Measurements from ENCODE around the gene ACTN2. TPM values are rescaled to one million over a fixed set of nuclear protein-coding genes. Genes with fewer than 3 reads are reported as not detected.

ACTN2 gene
- polyA plus RNA-seq, 3 donors: 0.07 TPM; not detected in 2

DNA sequence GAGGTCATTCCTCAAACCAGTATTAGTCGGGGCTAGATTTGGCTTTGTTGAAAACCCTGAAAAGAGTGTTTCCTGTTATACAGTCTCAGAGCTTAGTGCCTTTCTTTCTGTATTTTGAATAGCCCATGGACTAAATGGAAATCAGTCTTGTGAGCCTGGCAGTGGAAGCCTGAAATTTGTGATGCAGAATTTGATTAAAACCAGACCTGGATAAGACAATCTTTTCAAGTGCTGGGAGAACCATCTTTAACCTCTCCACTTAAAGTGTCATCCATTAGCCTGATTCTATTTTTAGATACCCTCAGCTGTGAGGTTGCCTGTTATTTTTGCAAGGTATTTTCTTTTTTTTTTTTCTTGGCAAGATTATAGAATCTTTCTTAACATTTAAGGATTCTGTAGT, 19.5 kb downstream of the ACTN2 start:
- Histone ChIP-seq H3K4me2 (replicated peaks; ENCODE audit: extremely low read depth, low read length, poor library complexity, severe bottlenecking) (no peak overlapping the region), H2AFZ (ENCODE audit: insufficient read depth, low read depth, low read length, poor library complexity, severe bottlenecking) (no peak overlapping the region), H3K27me3 (ENCODE audit: control insufficient read depth in 2 of 2, insufficient read depth in 2 of 2, low read length in 2 of 2) (peaks cover 3 to 4% of the 10 kb centered on the region in 2 donors), H3K9ac (ENCODE audit: insufficient read depth, low read length, poor library complexity, severe bottlenecking) (no peak overlapping the region), H3K79me2 (ENCODE audit: insufficient read depth, low read length) (no peaks in the 10 kb centered on the region), H3K4me3 (replicated peaks in 1 of 3; ENCODE audit: low read depth in 2 of 3, low read length in 3 of 3) (no peak overlapping the region), H3K4me1 (ENCODE audit: control insufficient read depth in 1 of 2, insufficient read depth in 2 of 2, low read length in 2 of 2) (no peaks in the 10 kb centered on the region), H3K36me3 (replicated peaks in 1 of 2; ENCODE audit: control insufficient read depth in 1 of 2, insufficient read depth in 2 of 2, low read length in 2 of 2) (no peaks in the 10 kb centered on the region), H4K20me1 (ENCODE audit: insufficient read depth, low read length) (no peaks in the 10 kb centered on the region), H3K9me3 (replicated peaks in 1 of 2; ENCODE audit: control insufficient read depth in 1 of 2, insufficient read depth in 1 of 2, low read length in 2 of 2) (no peaks in the 10 kb centered on the region), H3K27ac (ENCODE audit: low read depth in 1 of 2, low read length in 2 of 2) (no peak overlapping the region)
- no peak for DNase-seq
- intact Hi-C loops (cut with micrococcal nuclease): no loop called here
- TF ChIP-seq, protein P1, sequence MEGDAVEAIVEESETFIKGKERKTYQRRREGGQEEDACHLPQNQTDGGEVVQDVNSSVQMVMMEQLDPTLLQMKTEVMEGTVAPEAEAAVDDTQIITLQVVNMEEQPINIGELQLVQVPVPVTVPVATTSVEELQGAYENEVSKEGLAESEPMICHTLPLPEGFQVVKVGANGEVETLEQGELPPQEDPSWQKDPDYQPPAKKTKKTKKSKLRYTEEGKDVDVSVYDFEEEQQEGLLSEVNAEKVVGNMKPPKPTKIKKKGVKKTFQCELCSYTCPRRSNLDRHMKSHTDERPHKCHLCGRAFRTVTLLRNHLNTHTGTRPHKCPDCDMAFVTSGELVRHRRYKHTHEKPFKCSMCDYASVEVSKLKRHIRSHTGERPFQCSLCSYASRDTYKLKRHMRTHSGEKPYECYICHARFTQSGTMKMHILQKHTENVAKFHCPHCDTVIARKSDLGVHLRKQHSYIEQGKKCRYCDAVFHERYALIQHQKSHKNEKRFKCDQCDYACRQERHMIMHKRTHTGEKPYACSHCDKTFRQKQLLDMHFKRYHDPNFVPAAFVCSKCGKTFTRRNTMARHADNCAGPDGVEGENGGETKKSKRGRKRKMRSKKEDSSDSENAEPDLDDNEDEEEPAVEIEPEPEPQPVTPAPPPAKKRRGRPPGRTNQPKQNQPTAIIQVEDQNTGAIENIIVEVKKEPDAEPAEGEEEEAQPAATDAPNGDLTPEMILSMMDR (IDR thresholded peaks at IDR 0.05): no peak
- H3K27ac Mint-ChIP-seq: no peak overlapping the region
- no peak overlapping the region for H3K4me3 Mint-ChIP-seq
- no peaks in the 10 kb centered on the region for H3K9me3 Mint-ChIP-seq
- 60% methylated on average over 1 of the region's 1 CpG for WGBS (ENCODE audit: insufficient coverage)
- H3K27me3 Mint-ChIP-seq (ENCODE audit: low read depth in 3 of 3): peaks cover 4 to 9% (median 6%) of the 10 kb centered on the region in 3 donors
- H3K36me3 Mint-ChIP-seq: no peaks in the 10 kb centered on the region
- no peaks in the 10 kb centered on the region for H3K4me1 Mint-ChIP-seq

DNA sequence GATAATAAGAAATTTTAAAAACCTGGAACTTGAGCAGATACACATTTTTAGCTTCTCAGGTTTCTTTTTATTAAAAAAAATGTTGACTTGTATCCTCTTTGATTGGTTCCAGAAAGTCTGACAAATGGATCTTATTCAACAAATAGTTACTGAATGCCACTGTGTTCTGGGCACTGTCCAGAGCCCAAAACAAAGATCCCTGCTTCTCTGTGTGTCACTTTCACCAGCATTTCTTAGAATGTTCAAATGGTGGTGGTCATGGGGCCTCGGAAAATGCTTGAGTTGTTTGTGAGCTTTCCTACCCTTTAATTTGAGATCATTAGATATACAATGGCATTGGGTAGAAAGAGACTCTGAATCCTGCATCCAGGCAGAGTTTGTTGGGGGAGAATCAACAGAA, 19.9 kb downstream of the ACTN2 start:
- H2AFZ ChIP-seq (ENCODE audit: insufficient read depth, low read depth, low read length, poor library complexity, severe bottlenecking): no peak overlapping the region
- no peak overlapping the region for H3K4me3 ChIP-seq (replicated peaks in 1 of 3; ENCODE audit: low read depth in 2 of 3, low read length in 3 of 3)
- H3K27me3 ChIP-seq (ENCODE audit: control insufficient read depth in 2 of 2, insufficient read depth in 2 of 2, low read length in 2 of 2): peaks cover 3 to 4% of the 10 kb centered on the region in 2 donors
- H4K20me1 ChIP-seq (ENCODE audit: insufficient read depth, low read length): no peaks in the 10 kb centered on the region
- intact Hi-C loops (cut with micrococcal nuclease): no loop called here
- H3K27ac ChIP-seq (ENCODE audit: low read depth in 1 of 2, low read length in 2 of 2): no peak overlapping the region
- Mint-ChIP-seq H3K27ac (no peak overlapping the region), H3K27me3 (ENCODE audit: low read depth in 3 of 3) (peaks cover 4 to 8% (median 6%) of the 10 kb centered on the region in 3 donors), H3K36me3 (no peaks in the 10 kb centered on the region), H3K4me3 (no peak overlapping the region), H3K9me3 (no peaks in the 10 kb centered on the region), H3K4me1 (no peaks in the 10 kb centered on the region)
- no peaks in the 10 kb centered on the region for H3K79me2 ChIP-seq (ENCODE audit: insufficient read depth, low read length)
- no peaks in the 10 kb centered on the region for H3K9me3 ChIP-seq (replicated peaks in 1 of 2; ENCODE audit: control insufficient read depth in 1 of 2, insufficient read depth in 1 of 2, low read length in 2 of 2)
- H3K4me1 ChIP-seq (ENCODE audit: control insufficient read depth in 1 of 2, insufficient read depth in 2 of 2, low read length in 2 of 2): no peaks in the 10 kb centered on the region
- no peak overlapping the region for H3K4me2 ChIP-seq (replicated peaks; ENCODE audit: extremely low read depth, low read length, poor library complexity, severe bottlenecking)
- H3K9ac ChIP-seq (ENCODE audit: insufficient read depth, low read length, poor library complexity, severe bottlenecking): no peak overlapping the region
- TF ChIP-seq, protein P1 (IDR thresholded peaks at IDR 0.05): no peak
- no peak for DNase-seq
- H3K36me3 ChIP-seq (replicated peaks in 1 of 2; ENCODE audit: control insufficient read depth in 1 of 2, insufficient read depth in 2 of 2, low read length in 2 of 2): no peaks in the 10 kb centered on the region
- no CpG with 5 or more reads among the region's 1 CpG for WGBS (ENCODE audit: insufficient coverage)

Data from CD14-positive monocyte (primary cell).